OCI-LY3 (cell line): ENCODE results near the gene RPL10A.

Experiments
- H2AFZ ChIP-seq: fragments of 200-600, 300-600 bp; shearing (Covaris generic); 2 replicates; pipeline ENCODE4 v1.6.0; 2014; ENCODE audit warnings: antibody characterized with exemption, low read depth, low read length
- H3K27ac ChIP-seq: fragments of 200-600, 300-600 bp; sonication (generic); 2 replicates; pipeline ENCODE4 v1.5.1; 2014; ENCODE audit warnings: mild to moderate bottlenecking, low read length, moderate library complexity, mixed read lengths
- H3K27me3 ChIP-seq: fragments of 200-600, 300-600 bp; sonication (generic); 2 replicates; pipeline ENCODE4 v1.6.1; 2014; ENCODE audit warnings: low read depth, low read length, mixed read lengths
- H3K36me3 ChIP-seq: fragments of 200-600, 300-600 bp; sonication (generic); replicated peaks from 2 replicates; pipeline ENCODE3; 2014; ENCODE audit warnings: low read depth, low read length, mixed read lengths
- H3K4me1 ChIP-seq: fragments of 300-600, 200-600 bp; sonication (generic); 2 replicates; pipeline ENCODE4 v1.6.1; 2014; ENCODE audit warnings: low read length, mixed read lengths
- H3K4me2 ChIP-seq: fragments of 200-600, 300-600 bp; sonication (generic); 2 replicates; pipeline ENCODE4 v1.6.1; 2014; ENCODE audit warnings: low read length, mixed read lengths
- H3K4me3 ChIP-seq: fragments of 300-600, 200-600 bp; sonication (generic); 2 replicates; pipeline ENCODE4 v1.5.1; 2014; ENCODE audit warnings: antibody characterized with exemption, mild to moderate bottlenecking, low read length, moderate library complexity
- H3K79me2 ChIP-seq: fragments of 300-600, 200-600 bp; shearing (Covaris generic); 2 replicates; pipeline ENCODE4 v1.6.1; 2014; ENCODE audit warnings: mild to moderate bottlenecking, low read length, mixed read lengths
- H3K9ac ChIP-seq: fragments of 300-600, 200-600 bp; shearing (Covaris generic); 2 replicates; pipeline ENCODE4 v1.6.0; 2014; ENCODE audit warnings: mild to moderate bottlenecking, low read length, moderate library complexity
- H3K9me3 ChIP-seq: fragments of 200-600, 300-600 bp; shearing (Covaris generic); 2 replicates; pipeline ENCODE4 v1.6.1; 2014; ENCODE audit warnings: low read length, mixed read lengths; ENCODE audit not compliant: insufficient read depth
- H4K20me1 ChIP-seq: fragments of 200-600, 300-600 bp; sonication (generic); 2 replicates; pipeline ENCODE4 v1.6.1; 2016; ENCODE audit warnings: low read length, mixed read lengths; ENCODE audit not compliant: insufficient read depth
- EZH2phosphoT487 ChIP-seq: fragments of 200-600 bp; shearing (Covaris generic); IDR thresholded peaks from 2 replicates; pipeline ENCODE4 v1.6.1; 2018; ENCODE audit warnings: antibody characterized with exemption, mixed run types, low read depth
- TF ChIP-seq, protein P1 (sequence below): fragments of 200-600, 300-600 bp; sonication (generic); IDR thresholded peaks from 2 replicates; pipeline ENCODE4 v1.5.1; 2014; ENCODE audit warnings: antibody characterized with exemption, low read length, low read depth

Gene RPL10A

DNA sequence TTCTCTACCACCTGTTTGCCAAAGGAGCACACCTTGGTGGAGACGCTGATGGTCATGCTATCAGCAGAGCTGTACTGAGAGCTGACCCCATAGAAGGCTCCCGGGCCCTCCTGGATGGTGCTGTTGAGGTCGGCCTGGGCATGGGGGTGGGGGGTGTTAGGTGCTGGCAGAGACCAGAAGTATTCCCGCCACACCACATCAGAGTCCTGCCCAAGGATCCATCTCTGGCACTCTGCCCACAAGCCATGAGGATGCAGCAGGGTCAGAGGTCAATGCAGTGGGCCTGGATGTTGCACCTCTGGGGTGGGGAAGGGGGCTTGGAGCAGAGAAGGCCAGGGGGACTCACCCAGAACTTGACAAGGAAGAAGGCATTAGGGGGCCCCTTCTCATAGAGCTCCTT lies 7.4 kb downstream of the RPL10A start:
- Histone ChIP-seq H3K27ac (no peak overlapping the region), H3K27me3 (no peaks in the 10 kb centered on the region), H3K79me2 (peaks cover 15% of the 10 kb centered on the region; the same call in 1 of the 2 replicates), H3K4me3 (no peak overlapping the region), H3K9me3 (no peaks in the 10 kb centered on the region), H3K36me3 (peaks cover 21% of the 10 kb centered on the region), H3K4me2 (no peak overlapping the region), H4K20me1 (peaks cover 28% of the 10 kb centered on the region), H3K4me1 (peaks cover 13% of the 10 kb centered on the region), H2AFZ (no peak overlapping the region), H3K9ac (no peak overlapping the region)
- TF ChIP-seq, protein P1, sequence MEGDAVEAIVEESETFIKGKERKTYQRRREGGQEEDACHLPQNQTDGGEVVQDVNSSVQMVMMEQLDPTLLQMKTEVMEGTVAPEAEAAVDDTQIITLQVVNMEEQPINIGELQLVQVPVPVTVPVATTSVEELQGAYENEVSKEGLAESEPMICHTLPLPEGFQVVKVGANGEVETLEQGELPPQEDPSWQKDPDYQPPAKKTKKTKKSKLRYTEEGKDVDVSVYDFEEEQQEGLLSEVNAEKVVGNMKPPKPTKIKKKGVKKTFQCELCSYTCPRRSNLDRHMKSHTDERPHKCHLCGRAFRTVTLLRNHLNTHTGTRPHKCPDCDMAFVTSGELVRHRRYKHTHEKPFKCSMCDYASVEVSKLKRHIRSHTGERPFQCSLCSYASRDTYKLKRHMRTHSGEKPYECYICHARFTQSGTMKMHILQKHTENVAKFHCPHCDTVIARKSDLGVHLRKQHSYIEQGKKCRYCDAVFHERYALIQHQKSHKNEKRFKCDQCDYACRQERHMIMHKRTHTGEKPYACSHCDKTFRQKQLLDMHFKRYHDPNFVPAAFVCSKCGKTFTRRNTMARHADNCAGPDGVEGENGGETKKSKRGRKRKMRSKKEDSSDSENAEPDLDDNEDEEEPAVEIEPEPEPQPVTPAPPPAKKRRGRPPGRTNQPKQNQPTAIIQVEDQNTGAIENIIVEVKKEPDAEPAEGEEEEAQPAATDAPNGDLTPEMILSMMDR, result no peak
- no peak for TF ChIP-seq EZH2phosphoT487

DNA sequence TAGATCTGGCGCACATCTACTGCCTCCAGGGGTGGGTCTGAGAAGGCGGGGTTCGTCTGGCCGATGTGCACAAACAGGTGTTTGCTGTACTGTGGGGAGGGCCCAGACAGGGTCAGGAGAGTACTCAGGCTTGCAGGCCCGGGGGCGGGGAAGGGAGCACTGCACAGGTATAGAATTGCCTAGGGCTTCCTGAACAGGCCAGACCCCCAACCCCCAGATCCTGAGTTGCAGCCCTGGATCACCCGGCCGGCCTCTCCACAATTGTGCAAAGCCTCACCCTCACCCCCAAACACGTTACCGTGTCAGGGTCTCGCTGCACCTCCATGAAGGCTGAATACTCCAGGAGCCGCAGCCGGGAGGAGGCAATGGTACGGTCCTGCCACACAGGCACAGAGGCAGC lies 7.8 kb downstream of the RPL10A start:
- TF ChIP-seq, protein P1, result no peak
- TF ChIP-seq EZH2phosphoT487, result no peak
- H3K36me3 ChIP-seq, result peaks cover 16% of the 10 kb centered on the region

DNA sequence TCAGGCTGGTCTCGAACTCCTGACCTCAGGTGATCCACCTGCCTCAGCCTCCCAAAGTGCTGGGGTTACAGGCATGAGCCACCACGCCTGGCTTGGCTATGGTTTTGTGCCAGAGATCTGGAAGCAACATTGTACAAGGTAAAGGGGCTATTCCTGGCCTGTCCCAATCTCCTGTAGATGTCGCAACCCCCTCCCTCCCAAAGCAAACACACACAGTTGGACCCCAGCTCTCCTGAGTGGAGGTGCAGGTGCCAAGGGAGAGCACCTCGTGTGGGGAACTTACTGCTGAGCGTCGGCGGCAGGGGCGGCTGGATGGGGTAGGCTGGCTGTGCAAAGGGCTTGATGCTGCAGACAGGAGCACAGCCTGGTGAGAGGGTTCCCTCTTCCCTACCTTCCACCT lies 8.8 kb downstream of the RPL10A start:
- H3K4me2 ChIP-seq, result no peak overlapping the region
- no peaks in the 10 kb centered on the region for H3K9me3 ChIP-seq
- no peaks in the 10 kb centered on the region for H3K27me3 ChIP-seq
- H3K9ac ChIP-seq, result no peak overlapping the region
- peaks cover 13% of the 10 kb centered on the region for H4K20me1 ChIP-seq
- no peak overlapping the region for H2AFZ ChIP-seq
- peaks cover 3% of the 10 kb centered on the region; the same call in 1 of the 2 replicates for H3K79me2 ChIP-seq
- H3K36me3 ChIP-seq, result peaks cover 9% of the 10 kb centered on the region
- H3K4me3 ChIP-seq, result no peak overlapping the region
- no peak overlapping the region for H3K27ac ChIP-seq
- peaks cover 4% of the 10 kb centered on the region; the same call in 1 of the 2 replicates for H3K4me1 ChIP-seq
- TF ChIP-seq EZH2phosphoT487, result no peak
- TF ChIP-seq, protein P1, result no peak

More for the DNA sequence above, 7.8 kb downstream of the RPL10A start:
- H3K4me3 ChIP-seq, result no peak overlapping the region
- peaks cover 24% of the 10 kb centered on the region for H4K20me1 ChIP-seq
- no peaks in the 10 kb centered on the region for H3K9me3 ChIP-seq
- H2AFZ ChIP-seq, result no peak overlapping the region
- peaks cover 11% of the 10 kb centered on the region; the same call in 1 of the 2 replicates for H3K79me2 ChIP-seq
- no peak overlapping the region for H3K4me2 ChIP-seq
- H3K4me1 ChIP-seq, result peaks cover 8% of the 10 kb centered on the region
- H3K27ac ChIP-seq, result no peak overlapping the region
- no peaks in the 10 kb centered on the region for H3K27me3 ChIP-seq
- H3K9ac ChIP-seq, result no peak overlapping the region

DNA sequence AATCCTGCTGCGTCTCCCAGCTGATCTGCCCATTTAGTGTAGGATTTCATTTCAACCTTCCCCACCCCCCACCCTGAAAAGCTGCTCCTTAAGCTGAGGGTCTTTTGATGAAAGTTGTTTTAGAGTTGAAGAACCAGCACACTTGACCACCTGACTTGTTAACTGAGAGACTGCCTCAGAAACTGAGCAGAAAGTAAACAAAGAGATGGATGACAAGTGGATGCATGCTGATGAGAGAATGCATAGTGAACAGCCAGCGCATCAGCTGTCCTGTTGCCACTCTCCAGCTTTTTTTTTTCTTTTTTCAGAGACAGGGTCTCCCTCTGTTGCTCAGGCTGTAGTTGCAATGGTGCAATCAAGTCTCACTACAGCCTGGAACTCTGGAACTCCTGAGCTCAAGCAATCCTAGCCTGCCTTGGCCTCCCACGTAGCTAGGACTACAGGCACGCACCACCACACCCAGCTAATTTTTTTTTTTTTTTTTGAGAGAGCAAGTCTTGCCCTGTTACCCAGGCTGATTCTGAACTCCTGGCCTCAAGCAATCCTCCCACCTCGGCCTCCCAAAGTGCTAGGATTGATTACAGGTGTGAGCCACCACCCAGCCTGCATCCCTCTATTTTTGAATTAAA lies 9.5 kb downstream of the RPL10A start:
- H3K27ac ChIP-seq, result no peak overlapping the region
- peaks cover 7% of the 10 kb centered on the region for H4K20me1 ChIP-seq
- TF ChIP-seq, protein P1, result no peak
- TF ChIP-seq EZH2phosphoT487, result no peak

More for the DNA sequence above, 9.5 kb downstream of the RPL10A start:
- Histone ChIP-seq H3K4me3 (no peak overlapping the region), H2AFZ (no peak overlapping the region), H3K9ac (no peak overlapping the region), H3K36me3 (peaks cover 3% of the 10 kb centered on the region), H3K27me3 (no peaks in the 10 kb centered on the region), H3K4me1 (no peaks in the 10 kb centered on the region), H3K79me2 (no peaks in the 10 kb centered on the region), H3K4me2 (no peak overlapping the region), H3K9me3 (no peaks in the 10 kb centered on the region)
